ENCODE data around the gene P3H1. TPM values are rescaled to one million over a fixed set of nuclear protein-coding genes. Genes with fewer than 3 reads are reported as not detected.
"Not testable (repeated sequence)": the region's sequence is repeated elsewhere in the genome, so short reads cannot be mapped to it uniquely, and the experiment has no call there.

Gene P3H1
- total RNA-seq, 4 donors from 2014 or later: 19.4 to 151 (median 27.9) TPM

DNA sequence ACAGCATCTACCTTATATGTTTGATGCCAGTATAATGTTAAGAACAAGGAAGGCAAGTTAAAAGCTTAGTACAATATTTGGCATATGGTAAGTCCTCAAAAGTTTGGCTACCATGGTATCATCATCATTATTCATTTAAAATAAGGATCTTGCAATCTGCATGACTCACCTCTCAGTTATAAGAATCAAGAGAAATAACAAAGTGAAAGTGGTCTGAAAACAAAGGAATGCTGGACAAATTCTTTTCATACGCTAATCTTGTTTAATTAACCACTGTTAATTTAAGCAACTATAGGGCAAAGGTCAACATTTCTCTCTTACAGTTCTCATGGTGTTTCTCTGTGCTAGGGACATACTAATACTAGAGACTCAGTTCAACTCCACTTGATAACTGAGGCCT lies 13.8 kb downstream of the P3H1 start:
- peaks cover 0 to 69% (median 0%) of the 10 kb centered on the region in 3 donors for H3K36me3 ChIP-seq
- no peak overlapping the region for H3K27ac ChIP-seq
- peaks cover 0 to 6% (median 0%) of the 10 kb centered on the region in 4 donors for H3K4me1 ChIP-seq
- H3K27me3 ChIP-seq: no peaks in the 10 kb centered on the region
- no peaks in the 10 kb centered on the region for H3K9me3 ChIP-seq
- TF ChIP-seq CTCF (IDR thresholded peaks at IDR 0.05): no peak
- DNase-seq: no peak
- no peak overlapping the region for H3K4me3 ChIP-seq

DNA sequence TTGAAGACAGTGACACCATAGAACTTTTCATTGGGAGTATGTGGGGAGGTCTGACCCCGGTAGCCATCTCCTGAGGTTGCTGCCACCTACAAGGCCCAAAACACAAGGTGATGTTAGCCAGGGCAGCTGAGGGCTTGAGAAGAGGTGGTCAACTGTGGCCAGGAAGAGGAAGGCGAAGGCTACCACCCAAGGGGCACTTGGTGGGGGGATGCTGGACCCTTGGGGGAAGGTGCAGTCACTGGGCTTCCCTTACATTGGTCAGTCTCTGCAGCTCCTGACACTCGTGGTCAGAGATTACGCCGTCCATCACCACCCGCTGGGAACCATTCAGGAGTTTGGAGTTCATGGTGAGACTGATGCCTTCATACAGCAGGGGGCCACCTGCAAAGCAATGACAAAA lies 14.5 kb downstream of the P3H1 start:
- Histone ChIP-seq H3K36me3 (peaks cover 0 to 62% (median 0%) of the 10 kb centered on the region in 3 donors), H3K4me1 (peaks cover 0 to 6% (median 0%) of the 10 kb centered on the region in 4 donors), H3K9me3 (no peaks in the 10 kb centered on the region), H3K27ac (no peak overlapping the region), H3K4me3 (no peak overlapping the region), H3K27me3 (no peaks in the 10 kb centered on the region)
- no peak for TF ChIP-seq CTCF (IDR thresholded peaks at IDR 0.05)
- TF ChIP-seq POLR2A (IDR thresholded peaks at IDR 0.05): no peak
- no peak for DNase-seq

DNA sequence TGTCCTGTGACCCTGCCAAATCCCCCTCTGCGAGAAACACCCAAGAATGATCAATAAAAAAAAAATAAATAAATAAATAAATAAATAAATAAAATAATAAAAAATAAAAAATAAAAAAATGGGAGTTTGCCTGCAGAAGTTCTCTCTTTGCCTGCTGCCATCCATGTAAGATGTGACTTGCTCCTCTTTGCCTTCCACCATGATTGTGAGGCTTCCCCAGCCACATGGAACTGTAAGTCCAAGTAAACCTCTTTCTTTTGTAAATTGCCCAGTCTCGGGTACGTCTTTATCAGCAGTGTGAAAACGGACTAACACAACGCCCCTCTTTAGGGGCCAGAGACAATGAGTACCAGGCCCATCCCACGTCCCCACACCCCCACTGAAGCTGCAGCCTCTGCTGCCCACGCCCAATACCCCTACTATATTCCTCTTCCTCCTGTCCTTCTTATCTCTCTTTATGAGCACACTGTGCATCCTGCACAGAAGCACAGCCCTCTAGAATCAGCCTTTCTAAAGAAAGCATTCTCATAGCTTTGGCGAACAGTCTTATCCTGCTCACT lies 15.2 kb downstream of the P3H1 start:
- H3K27me3 ChIP-seq, H3K4me3 ChIP-seq, H3K27ac ChIP-seq, H3K4me1 ChIP-seq, DNase-seq, H3K9me3 ChIP-seq: not testable (repeated sequence)
- H3K36me3 ChIP-seq: peaks cover 0 to 63% (median 0%) of the 10 kb centered on the region in 3 donors

GRCh38 chr1:42750041-42750440 lies 16.8 kb downstream of the P3H1 start:
- Histone ChIP-seq H3K36me3 (peaks cover 0 to 55% (median 0%) of the 10 kb centered on the region in 3 donors), H3K9me3 (no peaks in the 10 kb centered on the region), H3K27ac (no peak overlapping the region), H3K4me3 (no peak overlapping the region), H3K27me3 (no peaks in the 10 kb centered on the region), H3K4me1 (peaks cover 0 to 6% (median 0%) of the 10 kb centered on the region in 4 donors)
- no peak for DNase-seq
- TF ChIP-seq CTCF (IDR thresholded peaks at IDR 0.05): no peak
- no peak for TF ChIP-seq POLR2A (IDR thresholded peaks at IDR 0.05)

GRCh38 chr1:42748461-42749410 lies 18.1 kb downstream of the P3H1 start:
- no peaks in the 10 kb centered on the region for H3K9me3 ChIP-seq
- H3K27me3 ChIP-seq: no peaks in the 10 kb centered on the region
- no peak for DNase-seq
- H3K4me3 ChIP-seq: no peak overlapping the region
- H3K36me3 ChIP-seq: peaks cover 0 to 42% (median 0%) of the 10 kb centered on the region in 3 donors
- H3K27ac ChIP-seq: no peak overlapping the region
- peaks cover 0 to 5% (median 0%) of the 10 kb centered on the region in 4 donors for H3K4me1 ChIP-seq
- TF ChIP-seq POLR2A (IDR thresholded peaks at IDR 0.05) (no peak), CTCF (IDR thresholded peaks at IDR 0.05) (no peak)

DNA sequence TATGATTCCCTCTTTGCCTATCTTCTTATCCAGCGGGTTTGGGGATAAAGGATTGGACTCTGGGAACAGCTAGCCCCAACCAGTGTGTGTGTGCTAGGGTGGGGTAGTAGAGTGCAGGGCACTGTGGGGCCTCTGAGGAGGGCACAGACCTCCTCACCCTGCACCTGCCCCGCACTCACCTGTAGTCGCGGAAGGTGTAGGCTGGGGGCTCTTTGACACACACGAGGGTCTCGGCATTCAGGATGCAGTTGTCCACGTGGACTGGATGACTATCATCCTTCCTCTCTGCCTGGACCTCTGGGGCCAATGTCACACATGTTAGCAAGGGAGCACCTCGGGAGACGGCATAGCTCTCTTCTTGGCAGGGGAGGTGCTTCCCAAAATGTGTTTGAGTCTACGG lies 18.8 kb downstream of the P3H1 start:
- no peaks in the 10 kb centered on the region for H3K9me3 ChIP-seq
- no peak overlapping the region for H3K27ac ChIP-seq
- H3K27me3 ChIP-seq: no peaks in the 10 kb centered on the region
- H3K36me3 ChIP-seq: peaks cover 0 to 35% (median 0%) of the 10 kb centered on the region in 3 donors
- no peak for DNase-seq
- no peak for TF ChIP-seq CTCF (IDR thresholded peaks at IDR 0.05)
- TF ChIP-seq POLR2A (IDR thresholded peaks at IDR 0.05): no peak
- no peak overlapping the region for H3K4me3 ChIP-seq
- no peaks in the 10 kb centered on the region for H3K4me1 ChIP-seq
